KOPT-K1 (cell line): Measurements from ENCODE around the gene PLIN1.

Source experiments
- H3K27ac ChIP-seq: fragments of 200-600 bp; sonication (generic); 2 replicates; pipeline ENCODE4 v1.5.1; 2016; ENCODE audit warnings: antibody characterized with exemption, mild to moderate bottlenecking, low read depth, low read length; ENCODE audit not compliant: poor library complexity, severe bottlenecking
- H3K36me3 ChIP-seq: fragments of 200-600 bp; sonication (generic); 2 replicates; pipeline ENCODE4 v1.5.1; 2017; ENCODE audit warnings: antibody characterized with exemption, mild to moderate bottlenecking, low read length, moderate library complexity; ENCODE audit not compliant: insufficient read depth
- H3K9me3 ChIP-seq: fragments of 200-600 bp; sonication (generic); 2 replicates; pipeline ENCODE4 v1.5.1; 2017; ENCODE audit warnings: antibody characterized with exemption, low read length, mild to moderate bottlenecking; ENCODE audit not compliant: insufficient read depth, poor library complexity, severe bottlenecking

The PLIN1 gene

DNA sequence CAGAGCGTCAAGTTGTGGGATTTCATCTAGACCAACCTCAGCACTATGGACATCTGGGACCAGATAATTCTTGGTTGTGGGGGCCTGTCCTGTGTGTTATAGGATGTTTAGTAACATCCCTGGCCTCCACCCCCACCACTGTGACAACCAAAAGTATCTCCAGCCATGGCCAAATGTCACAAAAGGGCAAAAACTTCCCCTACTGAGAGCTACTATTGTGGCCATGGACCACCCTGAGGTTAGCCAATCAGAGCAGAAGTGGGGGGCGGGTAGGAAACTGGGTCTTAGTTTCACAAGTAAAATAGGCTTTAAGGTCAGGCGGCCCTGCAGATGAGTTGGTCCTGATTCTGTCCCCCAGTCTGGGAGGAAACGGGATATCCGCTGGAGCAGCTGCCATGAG lies 49.3 kb downstream of the PLIN1 start:
- Histone ChIP-seq H3K27ac (no peak overlapping the region), H3K36me3 (peaks cover 89% of the 10 kb centered on the region)

DNA sequence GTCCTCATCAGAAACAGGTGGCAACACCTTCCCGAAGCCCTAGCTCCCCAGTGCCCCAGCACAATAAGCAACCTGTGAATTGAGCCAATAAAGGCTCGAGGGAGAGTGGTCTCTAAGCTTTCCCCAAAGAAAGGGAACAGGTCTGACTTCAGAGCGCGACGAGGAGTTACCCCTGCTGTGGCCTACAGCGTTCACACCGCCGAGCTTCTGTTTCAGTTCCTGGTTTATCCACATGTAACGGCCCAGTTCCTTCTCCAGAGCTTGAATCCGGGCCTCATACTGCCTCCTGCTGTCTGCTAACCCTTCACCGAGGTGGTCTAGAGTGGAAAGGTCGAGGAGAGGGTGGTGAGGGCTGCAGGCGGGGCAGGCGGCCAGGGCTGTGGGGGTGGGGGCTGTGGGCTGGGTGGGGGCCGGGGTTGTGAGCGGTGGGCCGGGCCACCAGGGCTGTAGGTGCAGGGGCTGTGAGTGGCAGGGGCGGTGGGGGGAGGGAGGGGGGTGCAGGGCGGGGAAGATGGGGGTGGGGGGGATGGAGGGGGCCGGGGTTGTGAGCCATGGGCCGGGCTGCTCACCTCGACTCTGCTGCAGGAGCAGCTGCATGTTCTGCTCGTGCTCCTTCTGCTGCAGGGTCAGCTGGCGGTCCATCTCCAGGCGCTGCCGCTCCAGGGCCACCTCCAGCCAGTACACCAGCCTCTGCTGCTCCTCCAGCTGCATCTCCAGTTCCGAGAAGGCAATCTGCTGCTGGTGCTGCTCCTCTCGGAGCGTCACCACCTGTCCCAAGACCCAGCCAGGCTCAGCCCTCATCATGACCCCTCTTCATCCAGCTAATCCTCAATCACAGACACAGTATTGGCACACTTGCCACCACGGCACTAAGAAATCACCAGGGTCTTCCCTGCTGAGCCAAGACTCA lies 50.1 kb downstream of the PLIN1 start:
- H3K27ac ChIP-seq, result no peak overlapping the region
- H3K36me3 ChIP-seq, result peaks cover 97% of the 10 kb centered on the region
- H3K9me3 ChIP-seq, result peaks cover 8% of the 10 kb centered on the region

More for the DNA sequence above, 49.3 kb downstream of the PLIN1 start:
- H3K9me3 ChIP-seq, result peaks cover 8% of the 10 kb centered on the region

DNA sequence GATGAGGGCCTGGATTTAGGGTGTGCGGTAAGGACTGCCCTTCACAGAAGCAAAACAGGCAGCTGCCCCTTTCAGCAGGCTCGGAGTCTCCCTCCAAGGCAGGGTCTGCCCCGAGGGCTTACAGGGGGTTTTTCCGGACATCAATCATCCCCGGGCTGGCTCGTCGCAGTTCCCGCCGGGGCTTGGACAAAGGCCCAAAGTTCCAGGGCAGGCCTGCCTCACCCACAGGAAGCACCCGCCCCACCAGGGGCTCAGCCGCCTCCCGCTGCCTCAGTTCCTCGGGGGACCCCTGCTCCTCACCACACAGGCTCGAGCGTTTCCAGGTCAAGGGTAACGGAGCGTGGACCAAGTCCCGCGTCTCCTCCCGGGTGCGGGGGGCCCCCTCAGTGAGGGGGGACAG lies 50.9 kb downstream of the PLIN1 start:
- Histone ChIP-seq H3K9me3 (peaks cover under 1% of the 10 kb centered on the region), H3K36me3 (peaks cover 98% of the 10 kb centered on the region), H3K27ac (no peak overlapping the region)

- Histone ChIP-seq H3K27ac (no peak overlapping the region), H3K9me3 (no peaks in the 10 kb centered on the region), H3K36me3 (peaks cover 98% of the 10 kb centered on the region)
These were observed 51.8 kb downstream of the PLIN1 start for GRCh38 chr15:89627256-89627970.

- Histone ChIP-seq H3K27ac (no peak overlapping the region), H3K9me3 (no peaks in the 10 kb centered on the region), H3K36me3 (peaks cover 98% of the 10 kb centered on the region)
These were observed 53.5 kb downstream of the PLIN1 start for GRCh38 chr15:89625716-89626115.

DNA sequence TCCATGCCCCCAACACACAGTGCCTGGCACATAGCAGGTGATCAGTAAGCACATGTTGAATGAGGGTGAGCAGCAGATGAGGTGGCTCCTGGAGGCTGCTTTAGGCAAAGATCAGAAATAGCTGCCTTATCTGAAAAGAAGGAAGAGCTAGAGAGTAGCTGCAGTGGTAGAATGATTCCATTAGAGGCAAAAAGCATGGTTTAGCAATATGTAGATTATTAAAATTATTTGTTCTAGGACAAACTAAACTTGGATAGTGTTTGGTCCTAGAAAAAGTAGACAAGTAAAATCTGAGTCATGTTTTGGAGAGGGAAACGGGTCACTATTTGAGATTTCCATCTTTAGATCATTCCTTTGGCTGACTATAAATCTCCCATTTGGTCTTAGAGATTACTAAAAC lies 56.0 kb downstream of the PLIN1 start:
- Histone ChIP-seq H3K36me3 (peaks cover 100% of the 10 kb centered on the region), H3K27ac (no peak overlapping the region), H3K9me3 (no peaks in the 10 kb centered on the region)

GRCh38 chr15:89621547-89621946 lies 57.6 kb downstream of the PLIN1 start:
- no peaks in the 10 kb centered on the region for H3K9me3 ChIP-seq
- H3K27ac ChIP-seq, result no peak overlapping the region
- peaks cover 100% of the 10 kb centered on the region for H3K36me3 ChIP-seq

- peaks cover 99% of the 10 kb centered on the region for H3K36me3 ChIP-seq
- no peak overlapping the region for H3K27ac ChIP-seq
- H3K9me3 ChIP-seq, result peaks cover 18% of the 10 kb centered on the region
These were observed 62.9 kb downstream of the PLIN1 start for GRCh38 chr15:89616228-89616627.

GRCh38 chr15:89615135-89615534 lies 64.0 kb downstream of the PLIN1 start:
- H3K36me3 ChIP-seq, result peaks cover 99% of the 10 kb centered on the region
- peaks cover 25% of the 10 kb centered on the region for H3K9me3 ChIP-seq
- no peak overlapping the region for H3K27ac ChIP-seq
